ENCODE data around the gene AAGAB.
A peak's percentile ranks its signal among the peaks of the same experiment; 100 is the strongest.

The AAGAB gene

DNA sequence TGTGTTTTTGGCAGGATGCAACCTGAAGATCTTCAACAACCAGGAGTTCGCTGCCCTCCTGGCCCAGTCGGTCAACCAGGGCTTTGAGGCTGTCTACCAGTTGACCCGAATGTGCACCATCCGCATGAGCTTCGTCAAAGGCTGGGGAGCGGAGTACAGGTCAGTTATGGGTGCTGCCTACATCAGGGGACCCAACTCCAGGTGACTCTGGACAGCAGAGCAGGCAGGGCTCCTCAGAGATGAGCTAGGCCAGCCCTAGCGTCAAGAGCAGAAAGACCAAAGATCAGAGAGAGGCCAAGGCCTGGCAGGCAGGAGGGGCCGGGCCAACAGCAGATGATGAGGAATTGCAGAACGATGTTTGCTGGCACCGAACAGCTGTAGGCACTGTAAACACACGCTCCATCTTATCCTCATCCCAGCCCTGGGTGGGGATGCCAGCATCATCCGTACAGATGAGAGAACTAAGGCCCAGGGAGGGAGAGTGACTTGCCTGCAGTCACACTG lies 67.1 kb downstream of the AAGAB start:
- no peak for DNase-seq (ENCODE audit: low read depth)

DNA sequence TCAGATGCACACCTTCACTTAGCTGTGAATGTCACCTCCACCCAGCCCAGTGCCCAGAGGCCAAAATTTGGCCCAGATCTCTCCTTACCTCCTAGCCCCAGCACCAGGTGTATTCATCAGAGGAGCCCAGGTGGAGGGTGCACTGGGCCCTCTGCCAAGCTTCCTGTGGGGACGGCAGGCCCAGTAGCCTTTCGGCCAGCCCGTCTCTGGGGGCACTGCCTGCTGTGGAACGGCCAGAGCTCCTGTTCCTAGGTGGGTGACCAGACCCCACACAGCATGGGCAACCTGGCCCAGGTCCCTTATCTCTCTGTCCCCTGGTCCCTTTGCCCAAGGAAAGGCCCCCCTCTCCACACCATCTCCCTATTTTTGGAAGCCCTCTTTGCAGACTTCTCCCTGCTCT lies 67.8 kb downstream of the AAGAB start:
- no peak for DNase-seq (ENCODE audit: low read depth)

DNA sequence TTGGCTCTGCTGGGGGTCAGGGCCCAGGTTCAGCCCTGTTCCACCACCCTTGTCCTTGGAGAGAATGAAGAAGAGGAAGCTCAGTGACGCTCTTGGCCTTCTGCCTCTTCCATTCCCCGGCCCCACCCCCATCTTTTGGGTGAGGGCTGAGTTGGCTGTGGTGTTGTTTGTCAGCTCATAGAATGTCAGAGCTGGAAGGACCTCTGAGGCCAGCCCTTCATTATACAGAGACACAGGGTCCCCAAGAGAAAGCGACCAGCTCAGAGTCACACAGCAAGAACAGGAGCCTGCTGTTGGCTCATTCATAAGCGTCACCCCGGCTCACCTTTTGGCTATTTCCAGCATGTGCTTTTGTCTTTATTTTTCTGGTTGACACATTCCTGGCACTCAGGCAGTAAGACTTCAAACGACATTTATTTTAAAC lies 68.2 kb downstream of the AAGAB start:
- DNase-seq (ENCODE audit: low read depth) = no peak

DNA sequence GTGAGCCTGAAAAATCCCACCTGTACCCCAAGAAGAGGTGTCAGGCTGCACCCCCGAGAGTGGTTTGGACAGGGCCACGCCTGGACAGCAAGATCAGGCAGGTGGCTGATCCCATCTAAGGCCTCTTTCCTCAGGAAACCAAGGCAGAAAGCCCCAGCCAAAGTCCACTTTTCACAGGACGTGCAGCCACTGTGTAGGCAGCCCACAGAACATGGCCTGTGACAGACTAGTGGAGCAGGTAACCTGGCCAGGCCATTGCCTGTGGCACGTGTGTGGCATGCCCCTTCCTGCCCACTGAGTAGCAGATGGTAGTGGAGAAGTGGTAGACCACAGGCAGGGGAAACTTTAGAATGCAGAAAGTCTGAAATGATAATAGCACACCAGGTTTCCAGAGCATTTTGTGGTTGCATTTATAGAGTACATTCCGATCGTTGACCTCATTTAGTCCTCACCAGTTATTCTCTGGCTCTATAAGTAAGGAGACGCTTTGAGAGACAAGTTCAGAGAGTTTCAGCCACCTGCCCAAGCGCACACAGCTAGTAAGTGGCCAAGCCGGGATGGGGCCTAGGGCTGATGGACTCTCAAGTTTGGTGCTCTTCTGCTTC lies 68.7 kb downstream of the AAGAB start:
- no peak for DNase-seq (ENCODE audit: low read depth)

DNA sequence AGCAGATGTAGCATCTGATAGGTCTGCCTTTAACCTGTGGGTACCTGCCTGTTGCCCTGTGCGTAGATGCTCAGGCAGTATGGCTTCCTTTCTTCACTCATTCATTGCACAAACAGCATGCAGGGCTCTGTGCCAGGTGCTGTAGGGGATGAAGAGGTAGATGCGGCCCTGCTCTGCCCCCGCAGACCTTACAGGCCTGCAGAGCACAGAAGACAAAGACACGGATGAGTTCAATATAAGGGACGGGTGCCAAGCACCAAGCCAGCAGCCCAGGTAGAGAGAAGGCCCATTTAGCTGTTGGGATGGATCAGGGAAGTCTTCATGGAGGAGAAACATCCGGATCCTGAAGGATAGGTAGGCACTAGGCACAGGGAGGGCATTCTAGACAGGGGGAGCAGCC lies 69.4 kb downstream of the AAGAB start:
- DNase-seq (ENCODE audit: low read depth) = no peak

DNA sequence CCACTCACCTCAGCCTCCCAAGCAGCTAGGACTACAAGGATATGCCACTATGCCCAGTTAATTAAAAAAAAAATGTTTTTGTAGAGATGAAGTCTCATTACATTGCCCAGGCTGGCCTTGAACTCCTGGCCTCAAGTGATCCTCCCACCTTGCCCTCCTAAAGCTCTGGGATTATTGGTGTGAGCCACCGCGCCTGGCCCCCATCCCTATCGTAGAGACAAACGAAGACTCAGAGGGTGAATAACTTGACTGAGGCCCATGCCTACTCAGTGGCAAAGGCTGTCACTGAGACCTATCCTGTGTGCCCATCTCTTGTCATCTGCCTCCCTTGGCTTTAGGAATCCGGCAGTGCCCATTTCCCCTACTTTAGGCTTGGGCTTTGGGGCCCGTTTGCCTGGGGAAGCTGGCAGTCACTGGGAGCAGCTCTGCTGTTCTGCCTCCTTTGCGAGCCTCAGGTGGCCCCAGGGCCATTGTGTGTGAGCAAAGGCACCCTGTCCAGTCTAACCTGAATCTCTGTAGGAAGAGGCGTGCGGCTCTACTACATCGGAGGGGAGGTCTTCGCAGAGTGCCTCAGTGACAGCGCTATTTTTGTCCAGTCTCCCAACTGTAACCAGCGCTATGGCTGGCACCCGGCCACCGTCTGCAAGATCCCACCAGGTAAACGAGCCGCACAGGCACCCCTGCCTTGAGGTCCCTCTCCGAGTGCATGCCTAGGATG lies 70.1 kb downstream of the AAGAB start:
- DNase-seq (ENCODE audit: low read depth) = no peak

DNA sequence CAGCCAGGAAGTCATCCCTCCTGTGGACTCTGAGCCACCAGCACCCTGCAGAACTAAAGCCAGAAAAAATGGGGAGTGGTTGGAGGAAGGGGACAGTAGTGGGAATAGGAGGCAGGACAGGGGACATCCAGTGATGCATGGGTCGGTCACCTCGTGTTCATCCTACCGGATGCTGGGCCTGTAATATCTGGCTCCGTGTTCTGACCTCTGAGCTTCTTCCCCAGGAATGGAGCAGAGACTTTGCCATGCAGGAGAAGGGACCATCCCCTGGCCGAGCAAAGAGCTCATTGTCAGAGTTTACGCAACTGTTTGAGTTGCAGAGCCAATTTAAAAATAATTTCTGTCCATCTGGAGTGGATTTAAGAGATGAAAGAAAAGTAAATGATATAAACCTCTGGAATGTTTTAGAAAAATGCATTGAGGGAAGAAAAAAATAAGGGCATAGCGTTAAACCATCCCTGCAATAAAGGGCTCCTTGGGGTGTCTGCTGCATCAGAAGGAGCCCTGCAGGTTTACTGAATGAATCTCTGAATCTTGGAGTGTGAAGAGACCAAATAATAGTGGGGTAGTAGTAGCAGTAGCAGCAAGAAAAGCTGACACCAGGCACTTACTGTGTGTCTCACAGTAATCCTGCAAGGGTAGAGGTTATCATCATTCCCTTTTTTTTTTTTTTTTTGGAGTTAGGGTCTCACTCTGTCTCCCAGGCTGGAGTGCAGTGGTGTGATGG lies 70.9 kb downstream of the AAGAB start:
- no peak for DNase-seq (ENCODE audit: low read depth)

DNA sequence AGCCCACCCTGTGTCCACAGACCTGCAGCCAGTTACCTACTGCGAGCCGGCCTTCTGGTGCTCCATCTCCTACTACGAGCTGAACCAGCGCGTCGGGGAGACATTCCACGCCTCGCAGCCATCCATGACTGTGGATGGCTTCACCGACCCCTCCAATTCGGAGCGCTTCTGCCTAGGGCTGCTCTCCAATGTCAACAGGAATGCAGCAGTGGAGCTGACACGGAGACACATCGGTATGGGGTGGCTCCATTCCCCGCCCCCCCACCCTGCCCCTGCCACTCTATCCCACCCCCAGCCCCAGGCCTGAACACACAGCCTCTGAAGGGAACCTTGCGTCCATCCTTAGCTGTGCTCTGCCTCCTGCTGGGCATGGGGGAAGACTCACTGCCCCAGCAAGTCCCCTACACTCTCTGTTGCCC lies 73.2 kb downstream of the AAGAB start:
- DNase-seq (ENCODE audit: low read depth) = no peak

DNA sequence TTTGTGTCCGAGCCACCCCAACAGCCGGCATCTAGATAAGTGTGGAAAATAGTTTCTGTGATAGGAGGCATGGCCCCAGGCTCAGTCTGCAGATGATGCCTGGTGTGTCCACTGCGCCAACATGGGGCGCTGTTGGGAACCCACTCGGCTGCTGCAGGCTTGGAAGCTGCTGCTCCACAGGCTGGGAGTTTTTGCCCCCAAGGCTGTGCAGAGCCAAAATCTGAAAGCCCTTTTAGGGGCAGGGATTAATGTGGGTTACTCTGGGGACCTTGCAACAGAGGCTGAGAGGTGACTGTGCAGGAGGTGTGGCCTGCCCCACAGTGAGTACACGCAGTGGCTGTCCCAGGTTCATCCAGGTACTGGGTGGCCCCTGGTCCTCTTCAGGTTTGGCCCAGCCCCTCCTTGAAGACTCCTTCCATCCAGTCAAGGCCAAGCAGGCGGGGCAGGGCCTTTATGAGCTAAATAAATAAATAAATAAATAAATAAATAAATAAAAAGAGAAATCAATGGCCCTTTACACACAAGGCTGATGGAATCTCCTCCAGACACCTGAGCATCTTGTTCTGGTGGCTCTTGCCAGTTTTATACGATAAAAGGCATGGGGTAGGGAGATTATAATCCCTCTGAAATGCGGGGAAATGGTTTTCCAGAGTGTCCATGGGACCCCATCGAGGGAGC lies 73.8 kb downstream of the AAGAB start:
- no peak for DNase-seq (ENCODE audit: low read depth)

DNA sequence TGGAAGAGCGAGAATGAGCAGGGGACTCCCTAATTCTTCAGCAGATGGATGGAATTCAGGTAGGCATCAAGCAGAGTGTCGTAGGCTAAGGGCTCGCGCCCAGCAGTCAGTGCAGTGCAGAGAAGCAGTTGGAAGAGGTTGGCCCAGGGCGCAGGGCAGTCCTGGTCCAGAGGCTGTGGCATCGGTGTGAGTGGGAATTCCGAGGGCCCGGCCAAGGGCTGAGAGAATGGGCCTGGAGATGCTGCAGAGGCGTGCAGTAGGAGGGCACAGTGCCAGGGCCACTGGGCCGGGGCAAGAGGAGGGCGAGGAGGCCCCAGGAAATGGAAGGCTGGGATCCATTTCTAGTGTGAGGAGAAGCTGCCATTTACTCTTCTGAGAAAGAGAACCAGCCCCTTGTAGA lies 74.4 kb downstream of the AAGAB start:
- no peak for DNase-seq (ENCODE audit: low read depth)

DNA sequence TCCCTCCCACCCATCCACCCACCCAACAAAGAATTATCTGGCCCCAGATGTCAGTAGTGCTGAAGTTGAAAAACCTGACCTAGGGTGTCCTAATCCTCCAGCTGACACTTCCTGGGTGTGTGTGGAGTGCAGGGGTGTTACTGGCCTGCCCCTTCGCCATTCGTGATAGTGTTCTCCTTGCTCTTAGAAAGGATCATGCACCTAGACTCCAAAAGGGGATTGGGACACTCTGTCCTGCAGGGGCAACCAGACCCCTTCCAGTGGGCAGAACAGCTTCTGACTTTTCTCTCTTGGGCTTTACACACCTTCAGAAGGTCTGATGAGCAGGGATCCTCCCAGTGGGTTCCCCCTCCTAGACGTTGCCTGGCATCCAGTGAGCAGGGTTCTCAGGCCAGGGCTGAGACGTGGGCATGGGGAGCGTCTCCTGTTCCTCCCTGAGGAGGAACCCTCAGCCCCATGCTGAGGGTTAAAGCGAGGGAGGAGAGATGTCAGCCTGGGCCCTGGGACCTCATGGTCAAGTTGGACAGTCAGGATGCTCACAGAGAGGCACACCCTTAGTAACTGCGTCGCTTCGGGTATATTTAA lies 75.0 kb downstream of the AAGAB start:
- no peak for DNase-seq (ENCODE audit: low read depth)

DNA sequence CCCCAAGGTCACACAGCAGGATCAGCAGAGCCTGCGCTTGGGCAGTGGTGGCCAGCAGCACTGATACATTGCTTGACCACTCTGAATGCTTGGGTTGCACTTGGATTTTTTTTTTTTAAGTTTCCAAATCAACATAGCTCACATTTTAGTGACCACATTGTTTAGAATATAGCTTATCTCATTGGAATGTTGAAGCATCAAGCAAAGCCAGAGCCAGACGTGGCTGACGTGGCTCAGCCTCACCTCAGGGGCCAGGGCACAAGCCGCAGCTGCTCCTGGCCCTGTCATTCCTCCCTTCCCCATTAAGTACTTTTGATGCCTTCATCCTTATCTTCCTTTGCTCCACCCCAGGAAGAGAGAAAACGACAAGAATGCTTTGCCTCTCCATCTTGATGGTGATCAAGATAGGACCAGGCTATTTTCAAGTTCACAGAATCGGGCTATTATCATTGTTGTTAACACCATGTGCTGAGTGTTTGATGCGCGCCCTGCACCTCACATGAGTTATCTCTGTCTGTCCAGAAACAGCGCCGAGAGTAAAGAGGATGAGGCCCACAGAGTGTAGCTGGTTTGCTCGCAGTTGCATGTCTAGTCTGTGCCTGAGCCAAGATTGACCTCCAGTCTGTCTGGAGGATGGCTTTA lies 75.8 kb downstream of the AAGAB start:
- DNase-seq (ENCODE audit: low read depth) = peak; percentile 80

DNA sequence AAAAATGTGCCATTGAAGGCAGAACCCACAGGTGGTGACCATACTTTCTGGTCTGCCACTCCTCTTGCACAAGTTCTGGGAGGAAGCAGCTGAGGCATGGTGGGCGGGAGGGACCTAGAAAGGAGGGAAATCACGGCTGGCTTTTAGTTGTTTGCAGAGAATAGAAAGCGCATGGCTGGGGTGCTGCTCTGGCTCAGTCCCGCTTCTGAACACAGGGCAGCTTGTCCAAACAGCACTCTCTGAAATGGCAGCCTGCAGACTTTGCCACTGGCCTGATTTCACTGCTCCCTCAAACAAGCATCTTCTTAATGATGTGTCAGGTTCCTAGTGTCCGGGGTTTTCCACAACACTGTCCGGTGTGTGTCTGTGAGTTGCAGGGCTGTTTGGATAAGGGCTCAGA lies 76.7 kb downstream of the AAGAB start:
- DNase-seq (ENCODE audit: low read depth) = no peak

DNA sequence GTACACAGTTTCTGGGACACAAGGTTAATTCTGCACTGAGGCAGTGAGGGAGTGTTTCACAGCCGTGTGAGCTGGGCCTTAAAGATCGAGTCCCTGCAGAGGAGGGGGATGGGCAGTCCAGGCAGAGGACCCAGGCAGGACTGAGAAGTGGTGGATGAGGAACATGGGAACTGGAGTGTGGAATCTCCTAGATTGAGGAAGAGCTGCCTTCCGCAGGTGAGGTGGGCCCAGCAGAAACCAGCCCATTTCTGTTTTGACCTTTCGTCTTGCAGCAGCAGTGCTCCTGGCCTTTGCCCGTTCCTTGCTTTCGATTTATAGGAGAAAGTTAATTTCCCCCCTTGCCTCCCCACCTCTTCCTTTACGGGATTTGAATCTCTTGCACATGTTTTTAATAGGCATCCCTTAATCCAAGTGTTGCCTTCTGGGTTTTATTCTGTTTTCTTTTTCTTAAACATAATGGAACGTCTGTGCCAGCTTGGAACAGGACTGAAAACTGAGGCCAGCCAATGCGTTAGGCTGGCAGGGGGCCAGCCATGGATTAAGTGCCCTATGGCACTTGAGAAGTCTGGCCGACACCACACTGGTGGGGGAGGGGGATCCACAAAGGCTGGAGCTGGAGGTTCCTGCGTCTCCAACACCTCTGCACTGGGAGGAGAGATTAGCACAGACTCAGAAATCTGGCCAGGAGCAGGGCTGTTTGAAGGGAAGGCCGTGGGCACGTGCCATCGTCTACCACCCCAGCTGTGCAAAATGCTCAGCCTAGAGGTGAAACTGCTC lies 78.1 kb downstream of the AAGAB start:
- no peak for DNase-seq (ENCODE audit: low read depth)

DNA sequence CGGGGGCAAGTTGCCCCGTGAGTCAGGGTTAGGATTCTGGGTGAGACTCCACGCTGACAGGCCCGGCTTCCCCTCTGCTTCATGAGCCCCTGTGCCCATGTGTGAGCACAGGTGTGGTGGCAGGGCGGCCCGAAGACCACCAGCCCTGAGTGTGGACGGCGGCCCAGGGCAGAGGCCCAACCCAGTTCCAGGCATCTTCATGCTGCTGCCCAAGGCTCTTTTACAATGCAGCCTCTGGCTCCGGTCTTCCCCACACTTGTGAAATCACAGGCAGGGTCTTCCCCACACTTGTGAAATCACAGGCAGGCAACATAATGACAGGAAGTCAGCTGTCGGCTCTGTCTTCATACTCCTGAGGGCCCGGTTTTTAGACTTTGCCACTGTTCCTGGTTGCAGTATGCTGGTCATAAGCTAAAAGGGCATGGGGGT lies 78.8 kb downstream of the AAGAB start:
- DNase-seq (ENCODE audit: low read depth) = no peak

DNA sequence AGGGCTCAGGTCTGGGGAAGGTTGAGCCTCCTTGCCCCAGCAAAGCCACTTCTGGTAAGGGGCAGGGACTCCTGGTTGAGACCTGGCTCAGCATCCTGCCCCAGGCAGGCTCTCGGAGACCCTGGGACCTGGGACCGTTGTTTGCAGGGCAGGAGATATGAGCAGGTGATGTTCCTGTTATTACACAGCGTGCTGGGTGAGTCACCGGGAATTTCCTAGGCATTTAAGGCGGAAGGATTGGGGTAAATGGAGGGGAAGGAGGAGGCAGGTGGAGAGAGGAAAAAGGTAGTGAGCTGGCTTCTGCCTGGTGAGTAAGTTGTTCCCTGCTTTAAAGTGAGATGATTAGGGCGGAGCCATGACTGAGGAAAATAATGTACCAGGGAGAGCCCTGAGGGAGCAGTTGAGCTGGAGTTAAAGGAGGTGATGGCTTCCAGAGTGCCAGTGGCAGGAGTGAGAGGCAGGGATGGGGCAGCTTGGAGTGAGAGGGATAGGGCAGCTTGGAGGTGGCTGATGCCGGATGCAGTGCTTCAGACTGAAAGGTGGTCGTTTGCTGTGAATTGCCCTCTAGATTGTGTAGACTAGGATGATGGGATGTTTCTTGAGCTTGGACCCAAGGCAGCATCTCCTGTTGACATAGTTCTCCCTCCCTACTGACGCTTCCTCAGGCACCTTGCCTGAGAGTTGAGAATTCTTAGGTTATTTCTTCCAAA lies 79.4 kb downstream of the AAGAB start:
- no peak for DNase-seq (ENCODE audit: low read depth)

DNA sequence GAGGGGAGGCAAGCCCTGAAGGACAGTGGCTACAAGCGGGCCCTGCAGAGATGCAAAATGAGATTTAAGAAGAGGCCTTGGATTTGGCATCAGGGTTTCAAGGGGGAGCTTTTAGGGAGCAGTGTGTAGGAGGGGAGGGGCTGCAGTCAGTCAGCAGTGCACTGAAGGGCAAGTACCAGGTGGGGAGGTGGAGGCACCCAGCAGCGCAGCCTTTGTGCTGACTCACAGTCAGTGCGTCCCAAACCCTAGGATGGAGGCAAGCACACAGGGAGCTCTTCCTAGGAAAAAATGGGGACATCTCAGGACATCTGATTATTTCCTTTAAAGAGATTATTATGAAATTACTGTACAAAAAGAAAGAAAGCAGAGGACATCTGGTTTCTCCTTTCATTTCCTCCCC lies 80.0 kb downstream of the AAGAB start:
- no peak for DNase-seq (ENCODE audit: low read depth)

DNA sequence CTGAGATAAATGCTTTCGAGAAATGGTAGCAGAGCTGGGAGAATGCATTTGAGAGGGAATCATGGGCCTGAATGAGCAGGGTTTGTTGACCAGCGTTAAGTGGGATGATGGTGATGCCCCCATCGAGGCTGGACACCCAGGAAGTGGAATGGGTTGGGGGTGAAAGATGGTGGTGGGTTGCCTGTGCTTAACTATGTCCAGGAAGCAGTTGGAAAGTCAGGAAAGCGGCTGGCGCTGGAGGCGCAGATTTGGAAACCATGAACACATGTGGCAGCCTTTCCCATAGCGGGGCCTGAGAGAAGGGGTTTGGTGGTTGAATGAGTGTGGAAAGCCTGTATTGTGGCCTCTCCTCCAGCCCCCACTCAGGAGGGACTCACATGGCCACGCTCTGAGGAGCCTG lies 80.7 kb downstream of the AAGAB start:
- DNase-seq (ENCODE audit: low read depth) = no peak

DNA sequence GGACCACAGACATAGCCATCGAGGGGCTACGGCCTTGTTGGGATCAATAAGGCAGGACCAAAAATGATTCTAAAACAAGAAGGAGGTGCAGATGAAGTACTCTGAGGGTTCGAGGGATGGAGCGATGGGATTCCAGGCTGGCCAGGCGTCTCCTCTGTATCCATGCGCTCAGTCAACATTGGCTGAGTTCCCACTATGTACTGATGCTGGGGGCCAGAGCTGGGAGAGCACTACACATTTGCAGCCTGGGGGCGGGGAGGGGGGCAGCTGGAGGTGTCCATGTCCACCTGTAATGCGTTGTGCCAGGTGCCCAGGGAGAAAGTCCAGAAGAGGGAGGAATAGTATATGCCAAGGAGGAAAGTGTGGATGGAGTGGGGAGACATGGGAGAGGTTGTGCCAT lies 81.5 kb downstream of the AAGAB start:
- no peak for DNase-seq (ENCODE audit: low read depth)

DNA sequence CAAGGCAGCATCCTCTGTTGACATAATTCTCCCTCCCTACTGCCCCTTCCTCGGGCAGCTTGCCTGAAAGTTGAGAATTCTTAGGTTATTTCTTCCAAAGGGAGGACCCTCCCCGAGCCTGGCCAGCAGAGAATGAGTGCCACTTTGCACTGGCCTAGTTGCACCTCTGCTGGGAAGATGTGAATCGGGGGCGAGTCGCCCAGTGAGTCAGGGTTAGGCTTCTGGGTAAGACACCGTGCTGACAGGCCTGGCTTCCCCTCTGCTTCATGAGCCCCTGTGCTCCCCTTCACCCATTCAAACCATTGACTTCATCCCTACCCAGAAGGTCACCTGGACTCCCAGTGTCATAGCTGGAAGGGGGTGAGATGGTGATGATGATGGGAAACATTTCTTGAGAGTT lies 82.3 kb downstream of the AAGAB start:
- no peak for DNase-seq (ENCODE audit: low read depth)
